Measurements from ENCODE around the gene RABL3.
"Not testable (repeated sequence)": the region's sequence is repeated elsewhere in the genome, so short reads cannot be mapped to it uniquely, and the experiment has no call there.

Gene RABL3

DNA sequence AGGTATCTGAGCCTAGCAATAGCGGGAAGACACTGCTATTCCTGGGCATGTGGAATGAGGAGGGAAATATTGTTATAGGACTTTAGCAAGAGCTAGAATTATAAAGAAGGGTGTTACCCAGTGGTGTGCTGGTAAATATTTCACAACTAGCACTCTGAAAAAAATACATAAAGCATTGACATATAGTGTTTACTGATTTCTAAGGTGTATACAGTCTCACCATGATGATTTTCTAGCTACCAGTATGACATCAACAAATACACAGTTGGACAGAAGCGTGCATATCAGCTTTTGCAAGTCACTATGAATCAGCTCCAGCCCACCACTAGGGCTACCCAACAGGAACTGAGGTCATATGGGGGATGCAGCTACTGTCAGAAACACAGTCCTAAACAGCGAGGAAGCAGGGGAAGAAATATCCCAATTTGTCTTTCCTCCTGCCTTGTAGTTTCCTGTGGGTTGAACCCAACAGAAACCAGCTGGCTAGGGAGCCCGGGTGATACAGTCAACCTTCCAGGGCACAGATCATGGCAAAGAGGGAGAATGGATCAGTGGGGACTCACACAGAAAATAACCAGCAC, 99.9 kb downstream of the RABL3 start:
- DNase-seq, result no peak

DNA sequence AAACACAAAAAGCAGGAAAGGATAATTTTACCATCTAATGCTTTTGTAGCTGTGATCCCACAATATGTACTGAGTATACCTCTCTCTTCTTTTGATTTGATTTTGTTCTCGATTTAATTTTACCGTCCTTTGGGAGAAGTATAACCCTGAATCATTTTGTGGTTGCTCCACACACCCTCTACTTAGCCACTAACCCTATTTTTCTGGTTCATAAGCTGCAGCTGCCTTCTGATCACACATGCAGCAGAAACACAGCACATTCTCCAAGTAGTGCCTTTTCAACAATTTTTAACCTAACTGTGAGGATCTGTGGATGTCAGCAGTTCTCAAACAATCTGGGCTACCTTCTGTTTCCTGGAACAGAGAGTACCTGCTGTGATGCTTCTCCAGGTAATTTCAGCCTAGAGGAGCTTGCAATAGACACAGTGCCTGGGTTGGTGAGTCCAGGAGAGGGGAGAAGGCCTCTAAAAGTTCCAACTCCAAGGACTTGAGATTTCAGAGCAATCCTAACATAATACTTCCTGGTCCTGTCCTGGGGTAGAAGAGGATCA, 100.5 kb downstream of the RABL3 start:
- DNase-seq, result no peak

DNA sequence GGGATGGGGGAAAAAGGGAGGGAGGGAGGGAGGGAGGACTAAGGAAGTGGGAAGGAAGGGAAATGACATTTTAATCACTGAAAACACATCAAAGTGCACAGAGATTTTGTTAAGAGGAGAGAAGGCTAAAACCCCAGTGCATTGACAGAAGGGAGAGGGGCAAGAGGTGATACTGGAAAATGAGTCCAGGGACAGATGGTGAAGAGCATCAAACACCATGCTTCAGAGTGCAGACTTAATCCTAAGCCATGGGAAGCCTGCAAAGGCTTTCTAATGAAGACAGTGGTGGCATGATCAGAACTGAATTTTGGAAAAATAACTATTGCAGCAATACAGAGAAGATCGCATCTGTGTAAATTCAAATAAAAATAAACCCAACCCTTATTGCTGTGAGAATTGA, 102.1 kb downstream of the RABL3 start:
- DNase-seq, result no peak

DNA sequence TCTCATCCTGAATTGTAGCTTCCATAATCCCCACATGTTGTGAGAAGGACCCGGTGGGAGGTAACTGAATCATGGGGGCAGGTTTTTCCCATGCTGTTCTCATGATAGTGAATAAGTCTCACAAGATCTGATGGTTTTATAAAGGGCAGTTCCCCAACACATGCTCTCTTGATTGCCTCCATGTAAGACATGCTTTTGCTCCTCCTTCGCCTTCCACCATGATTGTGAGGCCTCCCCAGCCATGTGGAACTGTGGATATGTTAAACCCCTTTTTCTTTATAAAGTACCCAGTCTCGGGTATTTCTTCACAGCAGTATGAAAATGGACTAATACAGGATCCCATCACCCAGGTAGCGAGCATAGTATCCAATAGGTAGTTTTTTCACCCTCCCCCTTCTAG, 103.5 kb downstream of the RABL3 start:
- DNase-seq, result not testable (repeated sequence)

DNA sequence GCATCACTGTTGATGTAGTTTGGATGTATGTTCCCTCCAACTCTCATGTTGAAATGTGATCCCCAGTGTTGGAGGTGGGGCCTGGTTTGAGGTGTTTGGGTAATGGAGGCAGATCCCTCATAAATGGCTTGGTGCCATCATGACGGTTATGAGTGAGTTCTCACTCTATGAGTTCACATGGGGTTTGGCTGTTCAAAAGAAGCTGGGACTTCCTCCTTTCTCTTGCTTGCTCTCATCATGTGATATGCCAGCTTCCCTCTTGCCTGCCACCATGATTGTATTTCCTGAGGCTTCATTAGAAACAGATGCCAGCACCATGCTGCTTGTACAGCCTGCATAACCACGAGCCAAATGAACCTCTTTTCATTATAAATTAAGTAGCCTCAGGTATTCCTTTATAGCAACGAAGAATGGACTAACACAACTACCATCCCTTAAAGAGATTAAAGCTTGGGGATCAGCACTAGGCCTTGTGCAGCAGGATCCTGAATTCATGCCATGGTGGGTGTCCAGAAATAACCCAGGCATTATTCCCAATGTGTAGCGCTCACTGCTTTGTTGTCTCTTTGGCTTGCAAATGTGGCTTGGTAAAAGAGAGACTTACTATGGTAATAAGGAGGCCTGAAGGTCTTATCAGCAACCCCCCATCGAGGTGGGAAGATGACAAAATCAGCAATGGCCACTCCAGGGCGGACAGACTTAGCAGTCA, 104.3 kb downstream of the RABL3 start:
- DNase-seq, result no peak

DNA sequence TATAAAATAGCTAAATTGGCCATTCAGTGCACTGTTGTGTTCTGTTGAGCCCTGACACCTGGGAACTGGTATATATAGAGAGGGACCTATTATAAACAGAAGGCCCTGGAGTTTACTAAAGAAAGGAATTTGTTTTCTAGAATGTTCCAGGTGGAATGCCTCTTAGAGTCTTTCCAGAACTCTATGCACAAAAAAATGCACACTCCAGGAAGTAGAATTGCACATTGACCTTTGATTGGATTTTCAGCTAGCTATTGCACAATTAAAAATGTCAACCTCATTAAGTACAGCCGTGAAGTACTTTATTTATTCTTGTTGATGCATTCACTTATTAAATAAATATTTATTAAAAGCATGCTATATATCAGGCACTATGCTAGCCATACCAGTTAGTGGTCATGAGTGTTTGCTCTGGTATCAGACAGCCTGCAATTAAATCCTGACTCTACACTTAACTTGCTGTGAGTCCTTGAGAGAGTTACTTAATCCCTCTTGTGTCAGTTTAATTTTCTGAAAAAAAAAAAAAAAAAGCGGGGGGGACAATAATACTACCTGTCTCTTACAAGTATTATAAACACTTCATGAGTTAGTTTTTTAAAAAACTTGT, 105.4 kb downstream of the RABL3 start:
- no peak for DNase-seq

Measured in stimulated activated CD4-positive, alpha-beta T cell treated with anti-CD3 and anti-CD28 coated beads, Interleukin-4, amount 100 ng/mL, for 4 hours (primary cell).